HG03521 (cell line): ENCODE data around the gene MRPL41.
"Not testable (repeated sequence)": the region's sequence is repeated elsewhere in the genome, so short reads cannot be mapped to it uniquely, and the experiment has no call there.

Experiments used
- ATAC-seq: cut with Tn5 transposase; IDR thresholded peaks from one replicate; pipeline ENCODE4 v1.9.1; 2021; ENCODE audit warnings: mild to moderate bottlenecking, moderate library complexity; ENCODE audit not compliant: unreplicated experiment

The MRPL41 gene

GRCh38 chr9:137551264-137552021 is at the start of gene MRPL41:
MRPL41 (plus strand) TSS chr9:137551879; CDS start chr9:137552082, 203 bp downstream.
- peak; percentile 89 for ATAC-seq

GRCh38 chr9:137502008-137502911 is 49.4 kb upstream of the MRPL41 start:
- ATAC-seq: no peak

GRCh38 chr9:137504432-137504777 is 47.3 kb upstream of the MRPL41 start:
- no peak for ATAC-seq

- ATAC-seq: no peak
These were observed 46.1 kb upstream of the MRPL41 start for GRCh38 chr9:137505421-137506140.

GRCh38 chr9:137506274-137506673 is 45.4 kb upstream of the MRPL41 start:
- no peak for ATAC-seq

- no peak for ATAC-seq
These were observed 44.9 kb upstream of the MRPL41 start for GRCh38 chr9:137506702-137507171.

GRCh38 chr9:137509198-137509597 is 42.5 kb upstream of the MRPL41 start:
- no peak for ATAC-seq

GRCh38 chr9:137511126-137511525 is 40.6 kb upstream of the MRPL41 start:
- not testable (repeated sequence) for ATAC-seq

GRCh38 chr9:137511758-137512463 is 39.8 kb upstream of the MRPL41 start:
- no peak for ATAC-seq

GRCh38 chr9:137513136-137513535 is 38.5 kb upstream of the MRPL41 start:
- ATAC-seq: not testable (repeated sequence)

GRCh38 chr9:137513801-137514570 is 37.7 kb upstream of the MRPL41 start:
- ATAC-seq: not testable (repeated sequence)

GRCh38 chr9:137514691-137515337 is 36.9 kb upstream of the MRPL41 start:
- no peak for ATAC-seq

GRCh38 chr9:137515338-137515724 is 36.3 kb upstream of the MRPL41 start:
- ATAC-seq: no peak

GRCh38 chr9:137516144-137516917 is 35.3 kb upstream of the MRPL41 start:
- no peak for ATAC-seq

GRCh38 chr9:137518661-137519459 is 32.8 kb upstream of the MRPL41 start:
- ATAC-seq: not testable (repeated sequence)

- no peak for ATAC-seq
These were observed 32.1 kb upstream of the MRPL41 start for GRCh38 chr9:137519553-137519952.

- no peak for ATAC-seq
These were observed 30.9 kb upstream of the MRPL41 start for GRCh38 chr9:137520614-137521404.
